Mesodermal cell (in vitro differentiated cells): ENCODE measurements around the gene ACACB.

Source experiments
- H3K27ac ChIP-seq: 2 replicates; pipeline ENCODE4 v1.7.0; 2013; ENCODE audit warnings: mild to moderate bottlenecking, low read depth, low read length, moderate library complexity; ENCODE audit not compliant: severe bottlenecking
- H3K36me3 ChIP-seq: 2 replicates; pipeline ENCODE4 v1.7.1; 2013; ENCODE audit warnings: mild to moderate bottlenecking, low read length, moderate library complexity; ENCODE audit not compliant: control insufficient read depth, insufficient read depth
- H3K4me1 ChIP-seq: one replicate; pipeline ENCODE4 v1.7.1; 2013; ENCODE audit warnings: mild to moderate bottlenecking, low read length; ENCODE audit not compliant: insufficient read depth, control insufficient read depth, poor library complexity, severe bottlenecking
- H3K4me3 ChIP-seq: 2 replicates; pipeline ENCODE4 v1.7.0; 2013; ENCODE audit warnings: low read length, control low read depth, mild to moderate bottlenecking; ENCODE audit not compliant: insufficient read depth, poor library complexity, severe bottlenecking; ENCODE audit errors: extremely low read depth
- H3K9me3 ChIP-seq: 2 replicates; pipeline ENCODE4 v1.7.1; 2013; ENCODE audit warnings: mild to moderate bottlenecking, low read length, moderate library complexity; ENCODE audit not compliant: control insufficient read depth
- WGBS, 2 experiments: methylation state at CpG; one replicate each; pipeline ENCODE4 v1.1.5; 2013; ENCODE audit warnings: missing lambda C conversion rate in 2 of 2; ENCODE audit not compliant: insufficient coverage in 2 of 2; 5-methylcytosine and 5-hydroxymethylcytosine counted together

ACACB gene

DNA sequence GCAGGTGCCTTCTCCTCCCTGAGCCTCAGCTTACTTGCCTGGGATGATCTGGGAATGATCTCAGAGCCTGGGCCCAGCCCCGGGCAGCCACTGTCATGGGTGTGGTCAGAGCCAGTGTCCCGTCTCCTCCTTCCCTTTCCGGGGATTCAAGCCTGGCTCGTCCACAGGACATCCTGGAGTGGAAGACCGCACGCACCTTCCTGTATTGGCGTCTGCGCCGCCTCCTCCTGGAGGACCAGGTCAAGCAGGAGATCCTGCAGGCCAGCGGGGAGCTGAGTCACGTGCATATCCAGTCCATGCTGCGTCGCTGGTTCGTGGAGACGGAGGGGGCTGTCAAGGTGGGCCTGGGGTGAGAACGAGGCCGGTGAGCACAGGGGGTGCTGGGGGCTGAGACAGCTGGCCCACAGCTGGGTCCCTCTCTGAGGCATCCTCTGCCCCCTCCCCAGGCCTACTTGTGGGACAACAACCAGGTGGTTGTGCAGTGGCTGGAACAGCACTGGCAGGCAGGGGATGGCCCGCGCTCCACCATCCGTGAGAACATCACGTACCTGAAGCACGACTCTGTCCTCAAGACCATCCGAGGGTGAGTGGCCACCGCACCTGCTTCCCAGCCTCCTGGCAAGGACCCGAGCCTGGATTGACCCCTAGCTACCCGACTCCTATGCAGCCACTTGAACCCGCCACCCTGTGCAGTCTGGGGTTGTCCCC lies 148.7 kb downstream of the ACACB start:
- Histone ChIP-seq H3K4me1 (no peaks in the 10 kb centered on the region), H3K4me3 (no peak overlapping the region), H3K36me3 (no peaks in the 10 kb centered on the region), H3K9me3 (no peaks in the 10 kb centered on the region), H3K27ac (no peak overlapping the region)
- WGBS, 2 experiments = 92 to 94% methylated on average over 23 to 27 of the region's 27 CpGs

DNA sequence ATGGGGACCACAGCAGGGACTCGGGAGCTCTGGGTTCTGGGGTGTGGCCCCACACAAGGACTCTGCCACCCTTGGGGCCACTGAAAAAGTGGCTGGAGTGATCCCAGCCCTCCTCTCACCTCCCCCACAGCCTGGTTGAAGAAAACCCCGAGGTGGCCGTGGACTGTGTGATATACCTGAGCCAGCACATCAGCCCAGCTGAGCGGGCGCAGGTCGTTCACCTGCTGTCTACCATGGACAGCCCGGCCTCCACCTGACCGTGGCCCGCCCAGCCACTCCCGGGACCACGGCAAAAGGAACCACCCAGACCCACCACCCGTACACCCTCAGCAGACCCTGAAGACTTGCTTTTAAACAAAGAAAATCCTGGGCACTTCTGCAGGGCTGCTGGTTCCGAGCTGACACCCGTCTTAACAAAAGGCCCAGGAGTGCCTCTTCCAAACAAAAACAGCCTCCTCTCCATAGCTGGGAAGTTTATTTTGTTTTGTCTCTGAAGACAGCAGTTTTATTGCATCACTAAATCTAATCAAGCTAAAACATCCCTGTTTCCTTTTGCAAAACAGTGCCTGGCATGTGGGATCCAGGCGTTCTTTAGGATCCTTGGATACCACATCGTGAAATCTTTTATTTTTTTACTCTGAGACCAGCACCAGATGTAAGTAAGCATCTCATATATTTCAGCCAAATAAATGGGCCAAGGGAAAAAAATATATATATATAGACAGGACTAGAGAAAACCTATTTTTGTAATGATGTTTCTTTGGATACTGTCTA lies 149.9 kb downstream of the ACACB start:
- 82 to 86% methylated on average over 11 to 13 of the region's 16 CpGs for WGBS, 2 experiments
- no peaks in the 10 kb centered on the region for H3K4me1 ChIP-seq
- no peak overlapping the region for H3K27ac ChIP-seq
- no peak overlapping the region for H3K4me3 ChIP-seq
- H3K36me3 ChIP-seq = no peaks in the 10 kb centered on the region
- no peaks in the 10 kb centered on the region for H3K9me3 ChIP-seq

DNA sequence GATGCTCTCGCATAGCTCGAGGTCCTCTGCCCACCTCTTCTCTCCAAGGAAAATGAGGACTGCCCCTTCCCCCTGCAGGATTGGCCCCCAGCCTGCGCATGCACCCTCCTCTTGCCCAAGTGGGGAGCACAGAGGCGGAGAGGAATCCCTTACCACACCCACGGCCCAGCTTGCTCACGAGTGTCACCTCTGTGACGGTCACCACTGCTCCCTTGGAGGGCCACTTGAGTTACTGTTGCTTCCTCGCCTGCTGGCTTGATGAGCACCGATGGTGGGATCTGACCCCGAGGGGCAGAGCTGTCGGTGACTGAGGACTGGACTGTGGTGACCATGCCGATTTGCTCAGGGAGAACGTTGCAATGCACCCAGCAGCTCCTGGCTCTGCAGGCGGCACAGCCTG lies 151.0 kb downstream of the ACACB start:
- 85 to 90% methylated on average over 10 to 12 of the region's 14 CpGs for WGBS, 2 experiments

DNA sequence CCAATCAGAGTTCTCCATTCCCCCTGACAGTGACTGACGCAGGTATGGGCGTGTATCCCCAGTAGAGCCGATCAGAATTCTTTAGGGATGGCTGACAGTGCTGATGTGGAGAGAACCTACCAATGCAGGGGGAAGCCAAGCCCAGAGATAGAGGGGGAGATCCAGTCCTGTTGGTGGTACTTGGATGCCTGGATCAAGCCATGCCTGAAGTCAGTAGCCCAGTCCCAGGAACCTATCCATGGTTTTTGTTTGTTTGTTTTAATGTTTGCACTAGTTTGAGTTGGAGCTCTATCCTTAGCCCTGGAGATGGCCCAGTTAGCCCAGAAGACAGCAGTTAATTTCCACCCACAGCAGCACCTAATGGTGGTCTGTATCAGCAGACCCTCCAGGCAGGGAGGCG lies 152.5 kb downstream of the ACACB start:
- Histone ChIP-seq H3K9me3 (no peaks in the 10 kb centered on the region), H3K4me3 (no peak overlapping the region), H3K27ac (no peak overlapping the region), H3K4me1 (no peaks in the 10 kb centered on the region), H3K36me3 (no peaks in the 10 kb centered on the region)
- WGBS, 2 experiments = 85 to 91% methylated on average over 4 of the region's 4 CpGs

More for the DNA sequence above, 151.0 kb downstream of the ACACB start:
- Histone ChIP-seq H3K4me3 (no peak overlapping the region), H3K36me3 (no peaks in the 10 kb centered on the region), H3K4me1 (no peaks in the 10 kb centered on the region), H3K9me3 (no peaks in the 10 kb centered on the region), H3K27ac (no peak overlapping the region)

DNA sequence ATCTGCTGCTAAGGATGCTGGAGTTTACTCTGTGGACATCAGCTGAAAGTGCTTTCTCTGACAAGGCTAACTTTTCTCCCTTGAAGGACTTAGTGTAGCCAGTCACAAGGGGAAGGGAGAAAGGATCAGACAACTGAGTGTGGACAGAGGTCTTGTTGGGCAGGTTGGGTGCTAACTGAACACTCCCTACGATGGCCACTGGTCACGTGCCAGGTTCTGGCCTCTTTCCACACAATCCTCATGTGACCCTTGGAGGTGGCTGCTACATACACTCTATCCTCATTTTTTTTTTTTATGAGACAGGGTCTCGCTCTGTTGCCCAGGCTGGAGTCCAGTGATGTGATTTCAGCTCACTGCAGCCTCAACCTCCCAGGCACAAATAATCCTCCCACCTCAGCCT lies 153.0 kb downstream of the ACACB start:
- Histone ChIP-seq H3K4me1 (no peaks in the 10 kb centered on the region), H3K27ac (no peak overlapping the region), H3K4me3 (no peak overlapping the region), H3K9me3 (no peaks in the 10 kb centered on the region), H3K36me3 (no peaks in the 10 kb centered on the region)
- 92 to 100% methylated on average over 1 to 3 of the region's 3 CpGs for WGBS, 2 experiments

DNA sequence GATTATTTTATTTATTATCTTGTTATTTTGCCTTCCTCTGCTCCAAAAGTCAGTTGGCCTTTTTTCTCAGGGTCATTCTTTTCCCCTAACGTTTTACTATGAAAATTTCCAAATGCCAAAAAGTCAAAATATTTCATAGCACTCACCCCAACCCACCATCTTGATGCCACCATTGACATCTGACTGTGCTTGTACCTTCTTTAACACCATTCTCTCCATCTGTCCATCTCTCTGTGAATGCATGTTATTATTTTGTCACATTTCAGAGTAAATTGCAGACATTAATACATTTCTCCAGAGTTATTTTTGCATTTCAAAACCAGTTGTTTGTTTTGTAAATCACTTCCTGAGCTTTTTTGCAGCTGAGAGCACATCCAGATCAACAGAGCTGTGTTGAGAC lies 154.1 kb downstream of the ACACB start:
- no peaks in the 10 kb centered on the region for H3K9me3 ChIP-seq
- H3K4me3 ChIP-seq = no peak overlapping the region
- no peaks in the 10 kb centered on the region for H3K36me3 ChIP-seq
- no peaks in the 10 kb centered on the region for H3K4me1 ChIP-seq
- 0% methylated on average over 1 of the region's 1 CpG for WGBS, 2 experiments
- no peak overlapping the region for H3K27ac ChIP-seq

DNA sequence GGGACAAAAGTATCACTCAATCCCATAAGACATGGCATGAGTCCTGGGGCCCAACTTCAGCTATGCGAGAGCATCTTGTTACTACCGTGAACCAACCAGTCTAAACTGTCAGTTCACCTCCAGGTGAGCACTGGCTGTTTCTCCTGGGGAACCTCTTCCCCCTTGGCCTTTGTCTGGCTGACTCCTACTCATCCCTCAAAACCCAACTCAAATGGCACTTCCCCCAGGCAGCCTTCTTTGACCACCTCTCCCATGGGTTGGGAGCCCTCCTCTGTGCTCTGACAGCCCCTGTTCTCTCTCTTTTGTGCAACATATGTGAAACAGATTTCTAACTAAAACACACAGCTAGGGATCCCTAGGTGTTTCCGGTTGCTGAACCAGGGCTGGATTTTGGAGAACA lies 155.0 kb downstream of the ACACB start:
- 97 to 100% methylated on average over 2 to 3 of the region's 3 CpGs for WGBS, 2 experiments
- no peaks in the 10 kb centered on the region for H3K36me3 ChIP-seq
- no peaks in the 10 kb centered on the region for H3K9me3 ChIP-seq
- no peaks in the 10 kb centered on the region for H3K4me1 ChIP-seq
- H3K4me3 ChIP-seq = no peak overlapping the region
- H3K27ac ChIP-seq = no peak overlapping the region

DNA sequence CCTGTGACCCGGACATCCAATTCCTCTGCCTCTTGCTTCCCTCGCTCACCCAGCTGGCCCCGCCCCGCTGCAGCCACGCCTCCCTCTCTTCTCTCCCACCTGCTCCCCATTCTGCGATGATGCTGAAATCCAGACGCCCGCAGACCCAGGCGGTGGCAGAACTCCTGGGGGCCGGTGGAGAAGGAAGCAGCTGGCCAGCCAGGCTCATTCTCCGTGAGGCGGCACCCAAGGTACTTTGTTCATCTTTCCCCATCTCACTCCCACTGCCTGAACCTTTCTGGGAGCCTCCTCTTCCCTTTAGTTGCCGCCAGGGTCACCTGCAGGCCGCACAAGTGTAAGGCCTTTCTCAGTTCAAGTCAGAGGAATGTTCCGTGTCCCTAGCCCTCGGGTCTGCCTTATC lies 157.0 kb downstream of the ACACB start:
- Histone ChIP-seq H3K27ac (no peak overlapping the region), H3K4me3 (no peak overlapping the region), H3K4me1 (no peaks in the 10 kb centered on the region), H3K9me3 (no peaks in the 10 kb centered on the region), H3K36me3 (no peaks in the 10 kb centered on the region)
- WGBS, 2 experiments = 43 to 56% methylated on average over 7 to 16 of the region's 16 CpGs

DNA sequence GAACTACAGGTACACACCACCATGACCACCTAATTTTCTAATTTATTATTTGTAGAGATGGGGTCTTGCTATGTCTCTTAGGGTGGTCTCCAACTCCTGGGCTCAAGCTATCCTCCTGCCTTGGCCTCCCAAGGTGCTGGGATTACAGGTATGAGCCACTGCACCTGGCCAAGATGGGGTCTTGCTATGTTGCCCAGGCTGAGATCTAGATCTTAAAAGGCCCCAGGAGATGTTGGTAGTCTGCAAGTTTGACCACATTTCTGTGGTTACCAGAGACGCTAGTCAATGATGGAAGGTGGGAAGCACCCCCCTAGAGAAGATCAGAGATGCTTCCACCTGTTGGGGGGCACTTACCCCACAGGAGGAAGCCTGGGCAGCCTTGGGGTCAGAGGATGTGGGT lies 158.0 kb downstream of the ACACB start:
- Histone ChIP-seq H3K4me3 (no peak overlapping the region), H3K9me3 (no peaks in the 10 kb centered on the region), H3K27ac (no peak overlapping the region), H3K4me1 (no peaks in the 10 kb centered on the region), H3K36me3 (no peaks in the 10 kb centered on the region)
- WGBS, 2 experiments = 87 to 100% methylated on average over 1 of the region's 1 CpG

DNA sequence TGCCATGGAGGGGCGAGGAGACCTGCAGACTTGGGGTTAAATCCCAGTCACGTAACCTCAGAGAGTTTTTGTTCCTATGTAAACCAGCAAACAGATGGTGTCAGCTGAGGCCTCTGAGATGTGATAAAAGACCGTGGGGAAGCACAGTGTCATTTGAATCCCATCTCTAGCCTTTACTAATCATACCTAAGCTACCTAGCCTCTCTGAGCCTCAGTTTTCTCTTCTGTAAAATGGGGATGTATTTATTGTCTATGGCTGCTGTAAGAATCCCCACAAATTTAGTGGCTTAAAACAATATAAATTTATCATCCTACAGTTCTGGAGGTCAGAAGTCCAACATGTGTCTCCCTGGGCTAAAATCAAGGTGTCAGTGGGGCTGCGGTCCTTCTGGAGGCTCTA lies 158.8 kb downstream of the ACACB start:
- Histone ChIP-seq H3K4me3 (no peak overlapping the region), H3K27ac (no peak overlapping the region), H3K36me3 (no peaks in the 10 kb centered on the region), H3K9me3 (no peaks in the 10 kb centered on the region), H3K4me1 (no peaks in the 10 kb centered on the region)
- WGBS, 2 experiments = 85 to 100% methylated on average over 3 of the region's 4 CpGs

DNA sequence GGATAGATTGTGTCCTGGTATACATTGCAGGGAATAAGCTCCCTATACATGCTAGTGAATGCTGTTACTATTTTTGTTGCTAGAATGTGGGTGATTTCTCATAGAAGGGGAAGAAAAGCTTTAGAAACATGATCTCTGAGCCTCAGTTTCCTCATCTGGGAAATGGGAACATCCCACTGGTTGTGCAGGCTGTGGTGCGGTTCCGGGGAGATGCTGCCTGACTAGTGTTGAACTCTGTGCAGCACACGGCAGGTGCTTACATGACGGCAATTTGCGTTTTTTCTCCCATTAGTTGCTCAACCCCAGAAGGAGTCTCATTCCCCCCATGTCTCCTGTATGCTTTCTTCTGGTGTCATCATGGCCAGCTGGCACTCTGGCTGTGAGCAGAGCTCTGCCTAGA lies 159.8 kb downstream of the ACACB start:
- H3K4me3 ChIP-seq = no peak overlapping the region
- WGBS, 2 experiments = 79 to 92% methylated on average over 5 of the region's 5 CpGs
- no peaks in the 10 kb centered on the region for H3K9me3 ChIP-seq
- H3K36me3 ChIP-seq = no peaks in the 10 kb centered on the region
- no peaks in the 10 kb centered on the region for H3K4me1 ChIP-seq
- H3K27ac ChIP-seq = no peak overlapping the region
